HG03457 (cell line): ENCODE data around the gene IMMT.
A peak's percentile ranks its signal among the peaks of the same experiment; 100 is the strongest.

Source experiments
- ATAC-seq: cut with Tn5 transposase; IDR thresholded peaks from one replicate; pipeline ENCODE4 v1.9.1; 2021; ENCODE audit warnings: moderate number of reproducible peaks; ENCODE audit not compliant: unreplicated experiment

The IMMT gene

DNA sequence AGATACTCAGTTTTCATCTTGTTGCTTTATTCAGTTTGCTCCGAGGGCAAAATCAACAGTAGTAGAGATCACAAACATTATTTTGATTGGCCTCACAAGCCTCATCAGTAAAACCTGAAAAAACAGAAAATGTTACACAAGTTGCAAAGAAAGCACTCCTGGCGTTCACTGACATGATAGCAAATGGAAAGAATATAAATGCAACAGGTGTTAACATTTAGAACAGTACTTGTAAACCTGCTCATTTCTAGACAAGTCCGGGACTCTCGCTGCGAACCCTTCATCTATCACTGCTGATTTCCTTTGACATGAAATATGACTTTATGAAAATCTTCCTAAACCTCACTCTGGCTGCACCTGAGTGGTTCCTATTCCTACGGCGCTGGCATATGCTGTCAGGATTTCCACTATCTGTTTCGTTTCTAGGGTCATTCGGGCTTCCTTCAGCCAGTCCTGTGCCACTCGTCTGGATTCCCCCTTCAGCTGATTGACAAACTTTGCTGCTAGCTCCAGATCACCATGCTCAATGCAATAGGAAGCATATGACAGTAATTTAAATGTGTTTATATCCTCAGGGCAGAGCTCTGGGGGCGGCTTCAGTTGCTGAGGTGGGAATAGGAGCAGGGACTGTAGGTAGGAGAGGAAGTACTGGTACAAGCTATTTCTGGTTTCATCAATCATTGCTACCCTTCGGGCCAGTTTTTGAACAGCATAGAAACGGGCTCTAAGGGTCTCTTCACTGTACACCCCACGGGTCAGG is 51.2 kb downstream of the IMMT start:
- ATAC-seq = no peak

DNA sequence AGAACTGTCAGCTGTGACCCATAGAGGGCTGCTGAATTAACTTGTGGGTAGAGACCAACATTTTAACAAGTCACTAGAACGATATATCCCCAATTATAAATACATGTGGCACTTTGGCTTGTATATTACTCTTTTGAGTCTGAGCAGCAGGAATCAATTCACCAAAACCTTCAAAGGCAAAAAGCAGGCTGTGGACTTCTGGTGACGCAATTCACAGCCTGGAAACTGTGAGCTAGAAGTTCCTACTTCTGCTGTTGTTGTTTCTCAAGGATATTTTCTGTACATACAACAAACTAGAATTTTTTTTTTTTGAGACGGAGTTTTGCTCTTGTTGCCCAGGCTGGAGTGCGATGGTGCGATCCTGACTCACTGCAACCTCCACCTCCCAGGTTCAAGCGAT is 52.0 kb downstream of the IMMT start:
- no peak for ATAC-seq

DNA sequence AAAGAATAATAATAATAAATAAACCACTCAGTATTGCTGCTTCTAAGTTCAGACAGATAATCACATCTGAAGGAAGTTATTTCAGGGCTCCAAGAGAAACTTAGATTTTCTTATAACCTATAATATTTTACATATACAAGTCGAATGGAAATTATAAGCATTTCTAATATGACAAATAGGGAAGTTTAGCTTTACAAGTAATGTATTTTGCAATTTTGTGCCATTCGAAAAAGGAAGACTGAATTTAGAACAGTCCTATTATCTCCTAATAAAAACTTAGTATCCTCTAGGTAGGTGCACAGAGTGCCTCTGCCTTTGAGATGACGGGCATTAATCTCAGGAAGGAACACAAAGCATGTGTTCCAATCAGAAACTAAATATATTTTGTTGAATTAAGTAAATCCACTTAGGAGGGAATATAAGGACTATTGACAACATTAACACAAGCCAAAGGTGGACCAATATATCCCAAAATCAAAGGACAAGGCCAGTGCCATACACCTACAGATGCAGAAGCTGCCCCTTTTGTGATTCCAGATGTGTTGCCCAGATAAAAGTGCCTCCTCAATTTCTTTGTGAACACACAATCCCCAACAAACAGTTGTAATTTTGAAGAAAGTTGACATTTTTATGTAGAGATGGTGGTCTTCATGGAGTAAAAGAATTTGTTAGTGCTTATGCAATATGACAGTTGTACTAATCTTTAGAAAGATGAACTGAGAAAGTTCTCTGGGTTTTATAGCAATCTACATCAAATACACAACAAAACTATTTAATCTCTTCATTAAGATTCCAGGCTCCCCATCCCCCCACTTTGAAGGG is 52.6 kb downstream of the IMMT start:
- no peak for ATAC-seq

DNA sequence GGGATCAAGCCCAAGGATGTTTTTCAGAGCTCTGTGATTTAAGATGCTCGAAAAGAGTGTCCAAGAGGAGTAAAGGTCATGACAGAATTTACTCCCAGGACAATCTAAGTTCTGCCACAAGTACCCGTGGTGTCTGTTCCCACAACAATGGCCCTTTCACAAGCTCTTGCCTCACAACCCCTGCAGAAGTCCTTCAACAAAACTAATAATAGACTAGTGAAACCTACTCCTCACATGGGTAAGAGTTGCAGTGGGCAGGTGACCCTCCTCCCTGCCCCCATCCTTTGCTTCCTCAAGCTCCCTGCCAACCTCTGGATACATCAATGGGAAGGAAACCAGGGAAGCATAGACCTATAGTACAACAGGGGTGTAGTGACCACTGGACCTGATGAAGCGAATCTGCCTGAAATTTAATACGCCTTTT is 54.3 kb downstream of the IMMT start:
- no peak for ATAC-seq

DNA sequence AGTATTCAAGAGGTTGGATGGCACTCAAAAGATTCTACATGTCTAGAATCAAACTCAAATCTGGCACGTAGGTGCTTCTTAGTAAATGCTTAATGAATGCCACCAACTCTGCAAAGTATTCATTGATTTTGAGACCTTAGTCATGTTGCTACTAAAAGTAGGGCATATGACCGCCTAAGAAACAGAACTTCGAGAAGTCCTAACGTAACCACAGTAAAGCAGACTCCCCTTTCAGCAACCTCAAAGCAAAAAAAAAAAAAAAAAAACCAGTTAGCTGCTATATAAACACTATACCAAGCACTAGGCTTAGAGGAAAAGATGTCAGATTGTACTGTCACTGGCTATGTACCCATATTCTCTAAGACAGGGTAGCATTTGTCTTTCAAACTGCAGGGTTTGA is 55.3 kb downstream of the IMMT start:
- no peak for ATAC-seq

DNA sequence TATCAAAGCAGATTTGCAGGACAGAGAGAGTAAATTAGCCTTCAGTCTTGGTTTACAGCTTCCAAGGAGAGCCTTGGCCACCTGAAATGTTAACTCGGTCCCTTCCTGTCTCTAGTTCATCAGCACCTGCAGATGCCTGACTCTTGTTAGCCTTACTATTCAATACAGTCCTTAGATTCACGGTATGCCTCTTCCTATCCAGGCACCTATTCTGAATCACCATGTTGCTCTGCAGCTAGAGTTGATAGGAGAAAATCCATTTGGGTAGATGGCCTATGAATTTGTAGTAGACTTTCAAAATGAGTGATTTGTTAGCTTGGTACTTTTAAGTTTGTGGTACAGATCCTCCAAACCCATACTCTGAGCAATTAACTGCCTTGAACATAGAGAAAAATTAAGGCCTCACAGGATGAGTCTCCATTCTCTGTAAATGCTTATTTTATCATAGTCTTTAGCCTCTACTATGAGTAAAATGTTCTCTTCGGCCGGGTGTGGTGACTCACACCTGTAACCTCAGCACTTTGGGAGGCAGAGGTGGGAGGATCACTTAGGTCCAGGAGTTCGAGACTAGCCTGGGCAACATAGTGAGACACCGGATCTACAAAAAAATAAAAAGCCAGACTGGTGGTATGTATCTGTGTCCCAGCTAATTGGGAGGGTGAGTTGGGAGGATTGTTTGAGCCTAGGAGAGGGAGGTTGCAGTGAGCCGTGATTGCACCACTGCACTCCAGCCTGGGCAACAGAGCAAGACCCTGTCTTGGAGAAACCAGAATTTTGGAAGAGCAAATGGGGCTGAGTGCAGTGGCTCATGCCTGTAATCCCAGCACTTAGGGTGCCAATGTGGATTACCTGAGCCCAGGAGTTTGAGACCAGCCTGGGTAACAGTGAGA is 56.3 kb downstream of the IMMT start:
- no peak for ATAC-seq

DNA sequence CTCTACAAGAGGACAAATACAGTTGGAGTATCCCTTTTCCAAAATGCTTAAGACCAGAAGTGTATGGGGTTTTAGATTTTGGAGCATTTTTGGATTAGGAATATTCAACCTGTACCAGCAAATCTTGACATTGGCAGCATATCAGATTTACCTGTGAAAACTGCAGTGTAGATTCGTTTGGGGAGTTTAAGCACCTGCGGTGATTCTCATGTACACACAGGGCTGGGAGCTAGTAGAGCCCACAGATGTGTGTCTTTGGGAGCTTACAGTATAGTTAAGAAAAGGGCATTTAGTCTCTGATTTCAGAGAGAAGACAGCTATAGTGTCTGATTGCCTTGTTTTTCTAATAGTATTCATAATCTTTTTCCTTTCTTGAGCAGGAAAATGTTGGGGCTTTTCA is 59.1 kb downstream of the IMMT start:
- no peak for ATAC-seq

DNA sequence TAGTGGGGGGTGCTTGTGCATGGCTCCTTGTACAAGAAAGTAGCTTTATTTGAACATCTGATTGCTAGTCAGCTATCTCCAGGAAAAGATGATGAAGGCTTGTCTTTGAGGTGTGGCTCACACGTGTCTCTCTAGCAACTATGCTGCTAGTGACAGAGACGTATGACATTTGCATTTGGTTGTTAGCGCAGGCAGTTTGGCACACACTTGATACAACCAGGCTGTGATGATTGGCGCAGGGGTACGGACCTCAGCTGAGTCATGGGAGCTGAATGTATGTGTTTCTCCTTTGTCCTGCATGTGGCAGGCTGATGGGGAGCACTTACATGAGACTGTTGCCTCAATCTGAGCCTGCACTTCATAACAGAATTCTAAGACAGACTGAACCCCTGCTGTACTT is 59.6 kb downstream of the IMMT start:
- ATAC-seq = no peak

DNA sequence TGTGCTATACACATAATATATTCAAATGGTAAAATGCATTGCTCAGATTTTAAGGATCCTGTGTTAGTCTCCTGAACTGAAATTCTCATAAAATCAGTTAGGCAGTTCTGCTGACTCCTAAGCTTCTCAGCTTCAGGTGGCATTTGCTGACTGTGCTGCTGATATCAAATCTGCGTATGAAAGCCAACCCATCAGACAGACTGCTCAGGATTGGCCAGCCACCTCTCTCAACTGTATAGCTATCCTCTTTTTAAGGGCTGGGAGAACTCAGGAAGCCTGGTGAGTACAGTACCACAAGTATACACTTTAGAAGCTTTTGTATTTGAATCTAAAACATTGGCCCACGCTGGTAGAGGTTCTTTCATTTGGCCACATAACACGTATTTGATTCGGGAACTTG is 60.6 kb downstream of the IMMT start:
- ATAC-seq = no peak

DNA sequence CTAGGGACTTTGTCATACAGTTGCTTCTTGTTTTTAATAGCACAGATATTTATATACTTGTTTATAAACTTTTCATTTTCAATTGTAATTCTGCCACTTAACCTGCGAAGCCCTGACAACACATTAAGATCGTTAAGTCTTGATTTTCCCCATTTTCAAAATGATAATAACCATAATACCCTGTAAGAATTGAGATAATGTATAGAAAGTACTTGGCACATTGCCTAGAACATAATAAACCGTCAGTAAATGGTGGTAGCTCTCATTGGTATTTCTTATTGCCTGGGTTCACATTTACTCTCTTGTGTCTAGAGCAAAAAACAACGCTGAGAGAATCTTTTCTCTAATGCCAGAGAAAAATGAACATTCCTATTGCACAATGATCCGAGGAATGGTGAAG is 70.6 kb downstream of the IMMT start:
- no peak for ATAC-seq

DNA sequence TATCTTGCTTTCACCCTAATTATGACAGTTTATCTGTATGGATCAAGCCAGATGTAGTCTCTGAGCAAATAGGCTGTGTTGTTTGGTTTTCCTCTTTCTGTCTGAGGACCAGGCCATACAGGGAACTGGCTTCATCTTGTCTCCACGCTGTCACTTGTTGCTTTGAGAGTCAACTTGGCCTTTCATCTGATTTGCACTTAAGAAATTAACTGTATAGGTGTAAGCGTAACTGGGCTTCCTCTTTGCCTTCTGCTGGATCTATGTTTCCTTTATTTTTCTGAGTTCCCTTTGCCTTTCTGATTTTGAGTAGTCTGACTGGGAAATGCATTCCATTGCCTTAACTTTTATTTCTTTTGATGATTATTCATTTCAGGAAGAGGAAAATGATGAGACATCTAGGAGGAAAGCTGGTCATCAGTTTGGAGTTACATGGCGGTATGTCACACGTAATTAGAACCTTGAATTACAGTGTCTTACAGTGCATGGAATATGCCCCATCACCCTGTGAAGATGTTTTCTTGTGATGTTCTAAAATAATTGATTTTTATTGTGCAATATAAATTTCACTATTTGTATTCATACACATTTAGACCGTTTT is 71.8 kb downstream of the IMMT start:
- no peak for ATAC-seq

DNA sequence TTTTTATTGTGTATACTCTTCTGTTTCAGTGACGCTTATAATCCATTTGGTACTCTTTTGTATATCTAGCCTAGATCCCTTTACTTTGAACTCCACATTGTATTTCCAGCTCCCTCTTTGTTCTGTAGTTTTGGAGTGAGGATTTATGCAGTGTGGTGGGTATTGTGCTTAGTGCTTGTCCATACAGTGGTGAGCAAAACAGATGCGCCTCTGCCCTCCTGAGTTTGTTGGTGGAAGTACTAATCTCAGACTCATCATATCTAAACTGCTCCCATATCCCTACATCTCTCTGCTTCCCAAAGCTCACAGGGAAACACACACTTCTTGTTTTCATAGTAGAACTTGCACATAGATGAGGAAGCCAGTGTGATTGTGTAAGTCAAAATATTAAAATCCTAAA is 77.1 kb downstream of the IMMT start:
- ATAC-seq = no peak

DNA sequence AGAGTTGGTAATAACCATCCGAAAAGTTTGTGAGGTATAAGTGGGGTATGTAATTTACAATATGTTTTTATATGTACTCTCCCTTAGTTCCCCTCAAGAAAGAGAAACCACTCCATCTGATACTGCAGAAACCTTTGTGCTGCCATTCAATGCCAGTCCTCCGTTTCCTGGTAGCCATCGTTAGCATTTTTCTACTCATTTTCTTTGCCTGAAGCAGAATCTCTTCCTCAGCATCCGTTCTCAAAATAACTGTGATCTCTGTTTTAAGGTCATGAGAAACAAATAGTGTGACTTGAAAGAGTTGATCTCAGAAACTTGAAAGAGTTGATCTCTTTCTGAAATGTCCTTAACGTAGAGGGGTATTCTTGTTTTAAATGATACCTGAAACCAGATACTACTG is 88.2 kb downstream of the IMMT start:
- ATAC-seq = no peak

DNA sequence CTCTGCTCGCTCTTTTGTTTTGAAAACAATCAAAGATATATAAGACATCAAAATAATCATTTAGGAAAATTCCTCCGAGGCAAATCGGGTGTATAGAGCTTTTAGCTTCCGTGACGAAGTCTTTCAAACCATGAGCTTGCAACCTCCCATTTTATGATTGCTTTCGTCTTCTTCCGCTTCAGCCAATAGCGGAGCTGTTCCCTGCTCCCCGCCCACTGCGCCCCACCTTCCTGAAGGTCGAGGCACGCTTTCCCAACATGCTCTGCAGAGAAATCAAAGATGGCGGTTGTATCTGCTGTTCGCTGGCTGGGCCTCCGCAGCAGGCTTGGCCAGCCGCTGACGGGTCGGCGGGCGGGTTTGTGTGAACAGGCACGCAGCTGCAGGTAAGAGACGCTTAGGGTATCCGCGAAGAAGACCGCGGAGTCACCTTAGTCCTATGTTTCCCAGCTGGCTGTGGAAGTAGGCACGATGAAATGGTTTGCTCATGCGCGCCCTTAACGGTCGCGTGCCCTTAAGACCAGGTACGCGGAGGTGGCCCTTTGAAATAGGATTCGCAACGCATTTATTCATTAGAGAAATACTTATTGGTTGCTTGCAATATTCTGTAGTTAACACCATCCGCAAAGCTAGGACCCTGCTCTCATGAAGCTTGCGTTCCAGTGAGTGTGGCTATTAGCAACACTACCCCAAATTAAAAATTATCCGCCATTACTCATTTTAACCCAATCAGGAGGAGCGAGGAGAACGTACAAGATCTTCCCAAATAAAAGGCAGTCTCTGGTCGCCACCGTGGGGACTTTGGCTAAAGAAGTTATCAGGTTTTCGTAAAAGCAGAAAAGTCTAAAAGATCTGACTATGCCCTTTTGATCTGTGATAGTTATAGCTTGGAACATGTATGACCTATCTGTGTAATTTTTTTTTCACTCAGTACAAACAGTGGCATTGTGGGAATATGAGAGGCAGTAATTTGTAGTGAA is 89.0 kb downstream of the IMMT start, which contains the start of gene PTCD3:
TSS of gene PTCD3 (plus strand) at position 267 of the 977 bp plus-strand sequence. CDS start at position 280, 13 bp downstream.
- ATAC-seq = peak; percentile 63

DNA sequence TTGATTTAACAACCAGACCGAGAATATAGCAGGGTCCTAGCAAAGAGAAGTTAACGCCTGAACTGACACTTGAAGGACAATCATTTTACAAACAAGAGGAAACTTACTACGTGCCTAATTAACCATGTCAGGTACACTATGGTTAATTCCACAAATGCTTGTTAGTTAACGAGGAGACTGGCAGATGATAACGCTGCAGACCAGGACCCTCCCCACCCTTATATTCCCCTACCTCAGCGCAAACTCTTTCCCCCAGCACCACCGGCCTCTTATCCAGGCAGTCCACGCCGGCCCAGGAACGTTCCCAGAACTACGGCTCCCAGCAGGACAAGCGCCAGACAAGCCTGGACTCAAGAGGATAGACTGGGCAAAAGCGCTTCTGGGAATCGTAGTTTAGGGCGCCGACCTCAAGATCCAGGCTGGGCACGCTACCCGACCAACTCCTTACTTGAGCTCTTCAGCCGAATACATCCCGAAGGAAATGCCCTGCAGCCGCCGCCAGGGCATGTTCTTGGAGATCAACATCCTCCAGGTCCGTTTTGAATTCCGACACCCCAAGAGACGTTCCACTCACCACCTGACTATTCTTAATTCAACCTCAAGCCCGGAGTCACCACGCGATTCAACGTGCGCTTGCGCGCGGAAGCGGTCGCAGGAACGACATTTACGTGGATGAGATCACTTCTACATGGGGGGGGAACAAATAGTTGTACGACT is 89.9 kb downstream of the IMMT start, which contains the start of gene POLR1A:
TSS of gene POLR1A (minus strand) at position 635 of the 717 bp plus-strand sequence. CDS start at position 525, 110 bp downstream.
- ATAC-seq = peak; percentile 53

DNA sequence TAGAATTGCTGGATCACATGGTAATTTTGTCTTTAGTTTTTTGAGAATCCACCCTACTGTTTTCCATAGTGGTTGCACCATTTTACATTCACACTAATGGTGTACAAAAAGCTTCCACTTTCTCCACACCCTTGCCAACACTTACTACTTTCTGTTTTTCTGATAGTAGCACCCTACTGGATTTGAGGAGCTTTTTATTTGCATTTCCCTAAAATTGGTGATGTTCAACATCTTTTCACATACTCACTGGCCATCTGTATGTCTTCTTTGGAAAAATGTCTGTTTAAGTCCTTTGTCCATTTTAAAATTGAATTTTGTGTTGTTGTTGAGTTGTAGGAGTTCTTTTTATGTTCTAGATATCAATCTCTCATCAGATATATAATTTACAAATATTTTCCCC is 93.1 kb downstream of the IMMT start:
- no peak for ATAC-seq

DNA sequence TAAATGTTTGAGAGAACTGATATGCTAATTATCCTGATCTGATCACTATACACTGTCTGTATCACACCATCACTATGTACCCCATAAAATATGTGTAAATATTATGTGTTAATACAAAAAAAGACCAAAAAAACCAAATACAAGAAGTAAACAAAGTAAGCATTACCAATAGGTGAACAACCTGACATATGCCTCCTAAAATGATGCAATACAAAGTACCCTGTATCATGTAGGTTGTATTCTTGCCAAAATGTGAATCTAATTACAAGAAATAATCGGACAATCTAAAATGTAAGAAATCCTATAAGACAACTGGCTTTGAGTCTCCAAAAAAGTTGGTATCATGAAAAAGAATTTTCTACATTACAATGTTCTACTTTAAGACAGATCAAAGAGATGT is 97.3 kb downstream of the IMMT start:
- ATAC-seq = no peak

DNA sequence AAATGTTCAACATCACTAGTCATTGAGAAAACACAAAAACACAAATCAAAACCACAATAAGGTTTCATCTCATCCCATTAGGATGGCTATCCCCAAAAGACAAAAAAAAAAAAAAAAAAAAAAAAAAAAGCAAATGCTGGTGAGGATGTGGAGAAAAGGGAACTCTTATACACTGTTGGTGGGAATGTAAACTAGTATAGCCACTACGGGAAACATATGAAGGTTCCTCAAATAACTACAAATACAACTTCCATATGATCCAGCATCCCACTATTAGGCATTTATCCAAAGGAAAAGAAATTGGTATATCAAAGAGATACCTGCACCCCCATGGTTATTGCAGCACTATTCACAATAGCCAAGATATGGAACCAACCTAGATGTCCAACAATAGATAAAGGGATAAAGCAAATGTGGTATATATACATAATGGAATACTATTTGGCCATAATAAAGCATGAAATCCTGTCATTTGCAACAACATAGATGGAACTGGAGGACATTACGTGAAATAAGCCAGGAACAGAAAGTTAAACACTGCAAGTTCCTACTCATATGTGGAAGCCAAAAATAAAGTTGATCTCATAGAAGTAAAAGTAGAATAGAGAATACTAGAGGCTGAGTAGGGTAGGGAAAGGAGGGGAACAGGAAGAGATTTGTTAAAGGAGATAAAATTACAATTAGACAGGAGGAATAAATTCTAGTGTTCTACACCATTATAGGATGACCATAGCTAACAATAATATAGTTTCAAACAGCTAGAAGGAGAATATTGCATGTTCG is 98.0 kb downstream of the IMMT start:
- no peak for ATAC-seq
